SK-N-SH treated with all-trans-retinoic acid at 6 μM for 48 hours (cell line): ENCODE results near the gene RPS6KA2.

ENCODE experiments used
- ATAC-seq: fragments of 200-7000 bp; cut with Tn5 transposase; 3 replicates; pipeline ENCODE4 v1.9.1; 2020; ENCODE audit warnings: mild to moderate bottlenecking, moderate library complexity
- ARNTL ChIP-seq: fragments of 450-650 bp; formaldehyde crosslinking; IDR thresholded peaks from 2 replicates; pipeline ENCODE4 v1.5.0; 2020; ENCODE audit warnings: low read depth, mild to moderate bottlenecking, moderate library complexity, borderline replicate concordance
- BACH2 ChIP-seq: fragments of 250-450 bp; sonication (Bioruptor Pico); IDR thresholded peaks from 2 replicates; pipeline ENCODE4 v1.9.0; 2021; ENCODE audit warnings: mild to moderate bottlenecking, borderline replicate concordance
- CREB5 ChIP-seq: fragments of 250-450 bp; sonication (Bioruptor Pico); IDR thresholded peaks from 2 replicates; pipeline ENCODE4 v1.5.1; 2020; ENCODE audit warnings: low read depth, mild to moderate bottlenecking, moderate library complexity
- CSDC2 ChIP-seq: fragments of 250-450 bp; sonication (Bioruptor Pico); IDR thresholded peaks from 2 replicates; pipeline ENCODE4 v1.5.0; 2020; ENCODE audit warnings: mild to moderate bottlenecking, moderate library complexity
- ESRRG ChIP-seq: fragments of 250-450 bp; sonication (Bioruptor Pico); IDR thresholded peaks from 2 replicates; pipeline ENCODE4 v1.6.1; 2021; ENCODE audit warnings: mild to moderate bottlenecking
- GLIS3 ChIP-seq: fragments of 250-450 bp; sonication (Bioruptor Pico); IDR thresholded peaks from 2 replicates; pipeline ENCODE4 v1.5.0; 2020; ENCODE audit warnings: mild to moderate bottlenecking, moderate library complexity
- OSR1 ChIP-seq: fragments of 250-450 bp; sonication (Bioruptor Pico); IDR thresholded peaks from 2 replicates; pipeline ENCODE4 v1.8.0; 2022; ENCODE audit warnings: moderate library complexity, mild to moderate bottlenecking, inconsistent platforms
- PPARA ChIP-seq: fragments of 250-450 bp; sonication (Bioruptor Pico); IDR thresholded peaks from 2 replicates; pipeline ENCODE4 v1.5.0; 2020; ENCODE audit warnings: mild to moderate bottlenecking, borderline replicate concordance
- RARB ChIP-seq: fragments of 250-450 bp; sonication (Bioruptor Pico); IDR thresholded peaks from 2 replicates; pipeline ENCODE4 v1.8.0; 2021; ENCODE audit warnings: mild to moderate bottlenecking, moderate library complexity
- SNAI2 ChIP-seq: fragments of 250-450 bp; sonication (Bioruptor Pico); IDR thresholded peaks from 2 replicates; pipeline ENCODE4 v1.5.0; 2020; ENCODE audit warnings: mild to moderate bottlenecking, moderate library complexity
- TCF4 ChIP-seq: fragments of 250-450 bp; sonication (Bioruptor Pico); IDR thresholded peaks from 2 replicates; pipeline ENCODE4 v1.8.0; 2021; ENCODE audit warnings: mild to moderate bottlenecking, moderate library complexity, borderline replicate concordance
- TOX ChIP-seq: fragments of 250-450 bp; sonication (Bioruptor Pico); IDR thresholded peaks from 2 replicates; pipeline ENCODE4 v1.8.0; 2021; ENCODE audit warnings: mild to moderate bottlenecking, moderate library complexity, borderline replicate concordance
- TSHZ2 ChIP-seq: fragments of 250-450 bp; sonication (Bioruptor Pico); IDR thresholded peaks from 2 replicates; pipeline ENCODE4 v1.5.0; 2020; ENCODE audit warnings: mild to moderate bottlenecking, moderate library complexity
- ZC3H10 ChIP-seq: fragments of 250-450 bp; sonication (Bioruptor Pico); IDR thresholded peaks from 2 replicates; pipeline ENCODE4 v1.5.1; 2021; ENCODE audit warnings: mild to moderate bottlenecking, moderate library complexity
- ZFP30 ChIP-seq: fragments of 450-650 bp; formaldehyde crosslinking; IDR thresholded peaks from 2 replicates; pipeline ENCODE4 v1.5.0; 2022; ENCODE audit warnings: mild to moderate bottlenecking, moderate library complexity
- ZNF565 ChIP-seq: fragments of 450-650 bp; formaldehyde crosslinking; conservative IDR thresholded peaks from 2 replicates; pipeline ENCODE4 v1.5.0; 2020; ENCODE audit warnings: low read depth, mild to moderate bottlenecking, moderate library complexity
- ZNF70 ChIP-seq: fragments of 450-650 bp; formaldehyde crosslinking; IDR thresholded peaks from 2 replicates; pipeline ENCODE4 v1.5.0; 2020; ENCODE audit warnings: mild to moderate bottlenecking, moderate library complexity
- TF ChIP-seq, protein P1 (sequence below): fragments of 250-450 bp; sonication (Bioruptor Pico); IDR thresholded peaks from 2 replicates; pipeline ENCODE4 v1.8.0; 2020; ENCODE audit warnings: mild to moderate bottlenecking, moderate library complexity, borderline replicate concordance
- TF ChIP-seq, protein P2 (sequence below): fragments of 250-450 bp; sonication (Bioruptor Pico); IDR thresholded peaks from 2 replicates; pipeline ENCODE4 v1.8.0; 2021; ENCODE audit warnings: low read depth, mild to moderate bottlenecking, moderate library complexity, borderline replicate concordance

The RPS6KA2 gene

DNA sequence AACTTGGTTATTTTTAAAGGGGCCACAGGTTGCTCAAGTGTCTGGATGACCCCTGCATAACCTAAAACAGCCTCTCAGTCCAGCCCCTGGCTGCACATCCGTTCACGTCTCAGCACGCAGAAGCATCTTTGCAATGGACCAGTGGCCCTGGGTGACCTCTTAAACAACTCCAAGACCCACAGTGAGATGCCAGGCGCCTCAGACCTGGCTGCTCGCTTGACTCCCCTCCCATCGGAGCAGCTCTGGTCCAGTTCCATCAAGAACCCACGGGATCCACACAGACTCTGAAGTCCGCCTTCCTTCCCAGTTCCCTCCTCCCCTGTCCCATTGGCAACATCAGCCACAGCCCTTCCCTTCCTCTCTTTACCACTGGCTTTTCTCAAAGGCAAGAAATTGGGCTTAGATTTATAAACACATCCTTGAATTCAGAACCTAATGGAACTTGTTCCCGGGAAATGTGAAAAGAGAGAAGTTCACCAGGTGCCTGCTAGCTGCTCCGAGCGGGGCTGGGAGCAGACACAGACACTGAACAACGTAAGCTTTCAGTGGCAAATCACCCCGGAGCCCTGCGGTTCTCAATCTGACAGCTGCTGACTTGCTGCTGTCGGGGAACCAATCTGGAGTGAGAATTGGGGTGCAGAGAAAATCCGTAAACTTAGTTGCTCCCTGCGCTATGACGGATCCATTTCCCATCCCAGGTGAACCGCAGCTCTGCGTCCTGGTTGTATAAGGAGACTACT is 204.7 kb downstream of the RPS6KA2 start:
- ATAC-seq = no peak
- TF ChIP-seq ZNF70 (no peak), PPARA (CRISPR knock-in tag) (no peak), CSDC2 (no peak), ZNF565 (CRISPR knock-in tag) (no peak), ARNTL (no peak)
- TF ChIP-seq, protein P1, sequence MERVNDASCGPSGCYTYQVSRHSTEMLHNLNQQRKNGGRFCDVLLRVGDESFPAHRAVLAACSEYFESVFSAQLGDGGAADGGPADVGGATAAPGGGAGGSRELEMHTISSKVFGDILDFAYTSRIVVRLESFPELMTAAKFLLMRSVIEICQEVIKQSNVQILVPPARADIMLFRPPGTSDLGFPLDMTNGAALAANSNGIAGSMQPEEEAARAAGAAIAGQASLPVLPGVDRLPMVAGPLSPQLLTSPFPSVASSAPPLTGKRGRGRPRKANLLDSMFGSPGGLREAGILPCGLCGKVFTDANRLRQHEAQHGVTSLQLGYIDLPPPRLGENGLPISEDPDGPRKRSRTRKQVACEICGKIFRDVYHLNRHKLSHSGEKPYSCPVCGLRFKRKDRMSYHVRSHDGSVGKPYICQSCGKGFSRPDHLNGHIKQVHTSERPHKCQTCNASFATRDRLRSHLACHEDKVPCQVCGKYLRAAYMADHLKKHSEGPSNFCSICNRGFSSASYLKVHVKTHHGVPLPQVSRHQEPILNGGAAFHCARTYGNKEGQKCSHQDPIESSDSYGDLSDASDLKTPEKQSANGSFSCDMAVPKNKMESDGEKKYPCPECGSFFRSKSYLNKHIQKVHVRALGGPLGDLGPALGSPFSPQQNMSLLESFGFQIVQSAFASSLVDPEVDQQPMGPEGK (CRISPR knock-in tag) = no peak

- TF ChIP-seq BACH2 (CRISPR knock-in tag) (no peak), SNAI2 (CRISPR knock-in tag) (no peak), ZFP30 (CRISPR knock-in tag) (no peak), OSR1 (CRISPR knock-in tag) (no peak), TSHZ2 (no peak), TCF4 (CRISPR knock-in tag) (no peak), PPARA (CRISPR knock-in tag) (no peak), ESRRG (CRISPR knock-in tag) (no peak), CSDC2 (no peak), TOX (CRISPR knock-in tag) (no peak), RARB (CRISPR knock-in tag) (no peak), ZNF70 (no peak), GLIS3 (CRISPR knock-in tag) (no peak), CREB5 (CRISPR knock-in tag) (no peak)
- TF ChIP-seq, protein P2, sequence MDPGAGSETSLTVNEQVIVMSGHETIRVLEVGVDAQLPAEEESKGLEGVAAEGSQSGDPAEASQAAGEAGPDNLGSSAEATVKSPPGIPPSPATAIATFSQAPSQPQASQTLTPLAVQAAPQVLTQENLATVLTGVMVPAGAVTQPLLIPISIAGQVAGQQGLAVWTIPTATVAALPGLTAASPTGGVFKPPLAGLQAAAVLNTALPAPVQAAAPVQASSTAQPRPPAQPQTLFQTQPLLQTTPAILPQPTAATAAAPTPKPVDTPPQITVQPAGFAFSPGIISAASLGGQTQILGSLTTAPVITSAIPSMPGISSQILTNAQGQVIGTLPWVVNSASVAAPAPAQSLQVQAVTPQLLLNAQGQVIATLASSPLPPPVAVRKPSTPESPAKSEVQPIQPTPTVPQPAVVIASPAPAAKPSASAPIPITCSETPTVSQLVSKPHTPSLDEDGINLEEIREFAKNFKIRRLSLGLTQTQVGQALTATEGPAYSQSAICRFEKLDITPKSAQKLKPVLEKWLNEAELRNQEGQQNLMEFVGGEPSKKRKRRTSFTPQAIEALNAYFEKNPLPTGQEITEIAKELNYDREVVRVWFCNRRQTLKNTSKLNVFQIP (CRISPR knock-in tag) = no peak
- ATAC-seq = no peak; the same call in 2 of the 3 replicates
Observed at GRCh38 chr6:166420351-166420750, 206.7 kb downstream of the RPS6KA2 start.

- TF ChIP-seq ESRRG (CRISPR knock-in tag) (no peak), OSR1 (CRISPR knock-in tag) (no peak), GLIS3 (CRISPR knock-in tag) (no peak), TOX (CRISPR knock-in tag) (no peak), RARB (CRISPR knock-in tag) (no peak), PPARA (CRISPR knock-in tag) (no peak), ZC3H10 (CRISPR knock-in tag) (no peak)
- TF ChIP-seq, protein P2 (CRISPR knock-in tag) = no peak
- no peak for ATAC-seq
Observed at GRCh38 chr6:166419717-166420116, 207.3 kb downstream of the RPS6KA2 start.
